Measurements from ENCODE around the gene EPB41L5.
"Not testable (repeated sequence)": the region's sequence is repeated elsewhere in the genome, so short reads cannot be mapped to it uniquely, and the experiment has no call there.

- TF ChIP-seq, protein P1, sequence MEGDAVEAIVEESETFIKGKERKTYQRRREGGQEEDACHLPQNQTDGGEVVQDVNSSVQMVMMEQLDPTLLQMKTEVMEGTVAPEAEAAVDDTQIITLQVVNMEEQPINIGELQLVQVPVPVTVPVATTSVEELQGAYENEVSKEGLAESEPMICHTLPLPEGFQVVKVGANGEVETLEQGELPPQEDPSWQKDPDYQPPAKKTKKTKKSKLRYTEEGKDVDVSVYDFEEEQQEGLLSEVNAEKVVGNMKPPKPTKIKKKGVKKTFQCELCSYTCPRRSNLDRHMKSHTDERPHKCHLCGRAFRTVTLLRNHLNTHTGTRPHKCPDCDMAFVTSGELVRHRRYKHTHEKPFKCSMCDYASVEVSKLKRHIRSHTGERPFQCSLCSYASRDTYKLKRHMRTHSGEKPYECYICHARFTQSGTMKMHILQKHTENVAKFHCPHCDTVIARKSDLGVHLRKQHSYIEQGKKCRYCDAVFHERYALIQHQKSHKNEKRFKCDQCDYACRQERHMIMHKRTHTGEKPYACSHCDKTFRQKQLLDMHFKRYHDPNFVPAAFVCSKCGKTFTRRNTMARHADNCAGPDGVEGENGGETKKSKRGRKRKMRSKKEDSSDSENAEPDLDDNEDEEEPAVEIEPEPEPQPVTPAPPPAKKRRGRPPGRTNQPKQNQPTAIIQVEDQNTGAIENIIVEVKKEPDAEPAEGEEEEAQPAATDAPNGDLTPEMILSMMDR (IDR thresholded peaks at IDR 0.05): not testable (repeated sequence)
- not testable (repeated sequence) for TF ChIP-seq POLR2A (IDR thresholded peaks at IDR 0.05)
Measured at GRCh38 chr2:119996896-119997891, 15.7 kb upstream of the EPB41L5 start.
